ENCODE data around the gene TSSK1B.

TSSK1B gene

GRCh38 chr5:113435575-113435974 is 786 bp upstream of the TSSK1B start:
- no peak for DNase-seq (ENCODE audit: low read depth)
- H3K4me3 ChIP-seq (replicated peaks; ENCODE audit: low read depth, low read length), result no peak overlapping the region
- no peak for TF ChIP-seq CTCF (IDR thresholded peaks at IDR 0.05; ENCODE audit: low read length, missing control alignments)

- TF ChIP-seq CTCF (IDR thresholded peaks at IDR 0.05; ENCODE audit: low read length, missing control alignments), result no peak
- no peak overlapping the region for H3K4me3 ChIP-seq (replicated peaks; ENCODE audit: low read depth, low read length)
- DNase-seq (ENCODE audit: low read depth), result no peak
Observed at GRCh38 chr5:113433862-113434612, 752 bp downstream of the TSSK1B start.

DNA sequence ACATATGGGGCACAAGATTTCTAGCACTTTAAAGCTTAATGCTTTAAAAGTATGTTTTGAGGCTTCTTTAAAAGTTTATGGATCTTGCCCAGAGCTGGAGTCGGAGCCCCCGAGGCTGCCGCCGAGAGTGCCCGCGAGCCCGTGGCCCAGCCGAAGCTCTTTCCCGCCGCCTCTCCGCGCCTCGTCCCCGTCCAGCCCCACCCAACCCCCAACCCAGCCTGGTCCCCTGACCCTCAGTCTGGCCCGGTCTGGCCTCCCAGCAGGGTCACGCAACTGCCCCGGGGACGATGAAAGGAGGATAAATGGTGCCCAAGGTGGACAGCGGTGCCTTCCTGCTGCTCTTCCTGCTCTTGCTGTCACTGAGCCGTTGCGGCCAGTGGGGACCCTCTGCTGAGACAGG is 1.7 kb downstream of the TSSK1B start:
- no peak for TF ChIP-seq CTCF (IDR thresholded peaks at IDR 0.05; ENCODE audit: low read length, missing control alignments)
- no peak for DNase-seq (ENCODE audit: low read depth)
- no peak overlapping the region for H3K4me3 ChIP-seq (replicated peaks; ENCODE audit: low read depth, low read length)

GRCh38 chr5:113427871-113428574 is 6.8 kb downstream of the TSSK1B start:
- H3K4me3 ChIP-seq (replicated peaks; ENCODE audit: low read depth, low read length), result no peak overlapping the region
- no peak for TF ChIP-seq CTCF (IDR thresholded peaks at IDR 0.05; ENCODE audit: low read length, missing control alignments)
- DNase-seq (ENCODE audit: low read depth), result no peak

DNA sequence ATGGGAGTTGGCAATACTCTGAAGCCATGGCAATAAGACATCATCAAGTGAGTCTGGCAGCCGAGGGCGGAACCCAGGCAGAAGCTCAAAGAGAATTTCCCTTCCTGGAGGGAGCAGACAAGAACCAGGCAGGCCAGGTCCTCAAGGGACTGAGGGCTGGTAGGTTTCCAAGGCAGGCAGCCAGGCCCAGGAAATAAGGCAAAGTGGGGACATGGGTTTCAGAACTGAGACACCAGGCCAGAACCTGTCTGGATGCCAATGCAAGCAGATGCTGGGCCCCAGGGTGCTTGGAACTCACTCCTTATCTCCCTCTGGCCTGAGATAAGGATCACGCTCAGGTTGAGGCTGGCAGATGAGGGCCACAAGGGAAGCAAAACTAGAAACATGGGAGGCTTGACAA is 8.9 kb downstream of the TSSK1B start:
- DNase-seq (ENCODE audit: low read depth), result no peak
- H3K4me3 ChIP-seq (replicated peaks; ENCODE audit: low read depth, low read length), result no peak overlapping the region
- TF ChIP-seq CTCF (IDR thresholded peaks at IDR 0.05; ENCODE audit: low read length, missing control alignments), result no peak

- no peak for DNase-seq (ENCODE audit: low read depth)
- TF ChIP-seq CTCF (IDR thresholded peaks at IDR 0.05; ENCODE audit: low read length, missing control alignments), result no peak
- H3K4me3 ChIP-seq (replicated peaks; ENCODE audit: low read depth, low read length), result no peak overlapping the region
Observed at GRCh38 chr5:113421693-113422092, 13.1 kb downstream of the TSSK1B start.
